ENCODE measurements around the gene LRP1-AS.

The LRP1-AS gene

DNA sequence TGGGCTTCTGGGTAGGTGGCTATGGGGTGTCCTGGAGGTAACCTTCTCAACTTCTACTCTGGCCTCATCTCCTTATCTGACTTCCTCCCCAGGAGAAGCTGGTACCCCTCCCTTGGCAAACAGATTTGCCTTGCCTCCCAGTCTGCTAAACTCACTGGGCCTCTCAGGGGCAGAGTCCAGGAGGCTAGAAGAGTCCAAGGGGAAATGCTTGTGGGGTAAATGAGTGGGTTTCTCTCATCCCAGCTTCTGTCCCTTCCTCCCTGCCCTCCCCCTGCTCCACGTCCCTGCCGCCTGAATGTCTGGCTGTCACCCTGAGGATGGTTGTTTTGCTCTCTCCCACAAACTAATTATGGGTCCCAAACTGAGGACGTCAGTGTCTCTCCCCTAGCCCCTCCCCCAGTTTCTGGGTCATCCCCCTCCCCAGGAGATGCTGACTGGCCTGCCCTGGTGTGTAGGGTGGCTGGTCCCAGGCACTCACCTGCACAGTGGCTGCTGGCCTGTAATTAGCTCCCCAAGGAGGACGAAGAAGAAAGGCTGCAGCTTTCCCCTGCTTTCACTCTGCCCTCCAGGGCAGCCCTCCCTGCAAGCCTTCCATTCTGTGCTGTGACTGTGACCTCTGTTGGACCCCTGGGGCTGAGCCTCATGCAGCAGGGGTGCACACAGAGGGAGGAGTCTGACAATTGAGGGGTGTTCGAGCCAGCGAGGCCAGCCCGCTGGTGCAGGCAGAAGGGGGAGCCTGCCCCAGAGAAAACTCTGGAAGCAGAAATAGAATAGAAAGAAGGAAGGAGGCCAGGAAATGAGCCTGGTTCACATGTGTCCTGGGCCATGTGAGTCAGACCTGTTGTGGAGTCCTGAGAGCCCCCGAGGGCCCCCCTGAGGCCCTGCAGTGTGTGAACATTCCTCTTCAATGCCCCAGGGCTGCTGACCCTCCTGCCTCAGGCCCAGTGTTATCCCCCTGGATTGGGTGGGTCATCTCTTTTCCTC, at the start of gene LRP1-AS:
Gene LRP1-AS, minus strand, starts transcription at position 659 of the 984 bp plus-strand sequence.
- no peak for DNase-seq (ENCODE audit: low spot score)

DNA sequence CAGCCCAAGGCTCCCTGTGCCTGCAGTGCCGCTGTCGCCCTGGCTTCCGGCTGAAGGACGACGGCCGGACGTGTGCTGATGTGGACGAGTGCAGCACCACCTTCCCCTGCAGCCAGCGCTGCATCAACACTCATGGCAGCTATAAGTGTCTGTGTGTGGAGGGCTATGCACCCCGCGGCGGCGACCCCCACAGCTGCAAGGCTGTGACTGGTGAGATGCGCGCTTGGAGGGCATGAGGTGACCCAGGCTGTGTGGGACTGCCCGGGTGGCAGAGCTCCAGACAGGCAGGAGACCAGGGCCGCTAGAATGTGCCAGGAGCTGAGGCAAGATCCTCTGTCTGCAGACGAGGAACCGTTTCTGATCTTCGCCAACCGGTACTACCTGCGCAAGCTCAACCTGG, 49.5 kb upstream of the LRP1-AS start:
- no peak for DNase-seq (ENCODE audit: low spot score)

DNA sequence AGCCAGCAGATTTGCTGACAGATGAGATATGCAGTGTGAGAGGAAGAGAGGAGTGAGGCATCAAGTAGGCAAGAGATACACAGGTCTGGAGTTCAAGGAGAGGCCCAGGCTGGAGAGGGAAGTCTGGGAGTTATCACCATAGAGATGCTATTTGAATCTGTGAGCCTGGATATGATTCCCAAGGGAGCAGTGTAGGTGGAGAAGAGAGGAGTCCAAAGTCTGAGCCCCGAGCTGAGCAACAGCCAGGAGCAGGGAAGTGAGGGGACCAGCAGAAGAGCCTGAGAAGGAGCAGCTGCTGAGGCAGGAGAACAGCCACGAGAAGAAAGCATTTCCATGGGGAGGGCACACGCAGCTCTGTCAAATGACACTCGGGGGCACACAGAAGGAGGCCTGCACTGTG, 49.0 kb upstream of the LRP1-AS start:
- DNase-seq (ENCODE audit: low spot score): no peak

DNA sequence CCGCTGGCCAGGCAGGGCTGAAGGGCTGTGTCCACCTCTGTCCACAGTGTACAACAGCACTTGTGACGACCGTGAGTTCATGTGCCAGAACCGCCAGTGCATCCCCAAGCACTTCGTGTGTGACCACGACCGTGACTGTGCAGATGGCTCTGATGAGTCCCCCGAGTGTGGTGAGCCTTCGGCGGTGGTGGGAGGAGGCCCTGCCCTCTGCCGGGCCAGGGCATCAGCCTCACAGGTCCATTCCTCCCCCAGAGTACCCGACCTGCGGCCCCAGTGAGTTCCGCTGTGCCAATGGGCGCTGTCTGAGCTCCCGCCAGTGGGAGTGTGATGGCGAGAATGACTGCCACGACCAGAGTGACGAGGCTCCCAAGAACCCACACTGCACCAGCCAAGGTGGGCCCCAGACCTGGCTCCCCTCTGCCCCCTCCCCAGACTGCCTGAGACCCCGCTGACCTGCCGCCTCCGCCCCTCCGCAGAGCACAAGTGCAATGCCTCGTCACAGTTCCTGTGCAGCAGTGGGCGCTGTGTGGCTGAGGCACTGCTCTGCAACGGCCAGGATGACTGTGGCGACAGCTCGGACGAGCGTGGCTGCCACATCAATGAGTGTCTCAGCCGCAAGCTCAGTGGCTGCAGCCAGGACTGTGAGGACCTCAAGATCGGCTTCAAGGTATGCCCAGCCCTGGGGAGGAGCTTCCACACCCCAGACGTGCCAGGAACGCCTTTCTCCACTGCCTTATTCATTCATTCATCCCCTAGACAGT, 48.4 kb upstream of the LRP1-AS start:
- no peak for DNase-seq (ENCODE audit: low spot score)

DNA sequence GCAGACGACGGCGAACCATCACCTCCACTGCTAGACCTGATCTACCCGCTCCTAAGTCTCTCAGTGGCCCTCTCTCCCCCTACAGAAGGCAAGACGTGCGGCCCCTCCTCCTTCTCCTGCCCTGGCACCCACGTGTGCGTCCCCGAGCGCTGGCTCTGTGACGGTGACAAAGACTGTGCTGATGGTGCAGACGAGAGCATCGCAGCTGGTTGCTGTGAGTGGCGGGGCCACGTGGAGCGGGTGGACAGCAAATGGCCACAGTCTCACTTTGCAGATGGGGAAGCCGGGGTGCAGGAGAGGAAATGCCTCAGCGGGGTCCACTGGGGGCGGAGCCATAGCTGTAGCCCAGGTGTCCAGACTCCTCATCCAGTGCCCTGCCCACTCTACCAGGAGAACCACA, 47.8 kb upstream of the LRP1-AS start:
- no peak for DNase-seq (ENCODE audit: low spot score)

DNA sequence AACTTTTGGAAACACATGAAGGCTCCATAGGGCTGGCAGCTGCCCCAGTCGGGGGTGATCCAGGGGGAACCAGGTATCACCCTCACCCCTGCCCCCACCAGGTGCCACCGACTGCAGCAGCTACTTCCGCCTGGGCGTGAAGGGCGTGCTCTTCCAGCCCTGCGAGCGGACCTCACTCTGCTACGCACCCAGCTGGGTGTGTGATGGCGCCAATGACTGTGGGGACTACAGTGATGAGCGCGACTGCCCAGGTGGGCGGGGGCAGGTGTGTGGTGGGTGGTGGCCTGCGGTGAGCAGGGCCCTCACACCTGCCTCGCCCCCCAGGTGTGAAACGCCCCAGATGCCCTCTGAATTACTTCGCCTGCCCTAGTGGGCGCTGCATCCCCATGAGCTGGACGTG, 46.8 kb upstream of the LRP1-AS start:
- no peak for DNase-seq (ENCODE audit: low spot score)

DNA sequence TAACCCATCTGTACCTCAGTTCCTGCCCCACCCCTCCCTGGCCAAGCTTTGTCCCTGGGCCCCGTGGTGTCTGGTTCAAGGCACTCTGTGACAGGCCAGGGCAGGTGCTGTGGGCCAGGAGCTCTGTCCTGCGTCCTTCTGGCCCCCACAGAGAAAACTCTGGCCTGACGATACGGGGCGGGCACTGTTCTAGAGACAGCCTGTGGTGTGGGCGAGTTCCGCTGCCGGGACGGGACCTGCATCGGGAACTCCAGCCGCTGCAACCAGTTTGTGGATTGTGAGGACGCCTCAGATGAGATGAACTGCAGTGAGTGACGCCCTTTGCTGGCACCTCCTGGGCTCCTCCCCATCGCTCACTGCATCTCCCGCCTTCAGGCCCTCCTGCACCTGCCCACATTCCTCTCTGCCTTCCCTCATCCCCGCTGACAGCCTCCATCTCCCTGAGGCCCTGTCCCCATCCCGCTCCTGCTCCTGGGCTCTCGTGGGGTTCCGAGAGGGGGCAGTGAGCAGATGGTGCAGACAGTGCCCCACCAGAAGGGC, 46.4 kb upstream of the LRP1-AS start:
- no peak for DNase-seq (ENCODE audit: low spot score)

DNA sequence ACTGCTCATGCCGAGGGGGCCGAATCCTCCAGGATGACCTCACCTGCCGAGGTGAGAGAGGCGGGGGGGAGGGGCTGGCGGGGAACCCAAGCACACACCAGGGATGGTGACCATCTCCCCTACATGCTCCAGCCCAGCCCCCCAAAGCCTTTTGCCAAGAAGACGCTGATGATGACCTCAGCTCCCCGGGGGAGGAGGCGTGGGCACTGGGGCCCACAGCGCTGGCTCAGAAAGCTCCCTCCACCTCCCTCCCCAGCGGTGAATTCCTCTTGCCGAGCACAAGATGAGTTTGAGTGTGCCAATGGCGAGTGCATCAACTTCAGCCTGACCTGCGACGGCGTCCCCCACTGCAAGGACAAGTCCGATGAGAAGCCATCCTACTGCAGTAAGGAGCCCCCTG, 45.5 kb upstream of the LRP1-AS start:
- DNase-seq (ENCODE audit: low spot score): no peak

DNA sequence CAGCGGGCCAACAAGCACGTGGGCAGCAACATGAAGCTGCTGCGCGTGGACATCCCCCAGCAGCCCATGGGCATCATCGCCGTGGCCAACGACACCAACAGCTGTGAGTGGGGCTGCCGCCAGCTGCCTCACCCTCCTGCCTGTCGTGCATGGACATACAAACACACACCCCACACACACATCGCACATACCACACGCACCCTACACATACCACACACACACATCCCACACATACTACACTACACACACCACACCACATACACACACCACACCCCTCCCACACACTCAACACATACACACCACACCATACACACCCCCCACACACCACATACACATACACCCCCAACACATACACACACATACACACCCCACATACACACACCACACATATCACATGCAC, 44.0 kb upstream of the LRP1-AS start:
- DNase-seq (ENCODE audit: low spot score): no peak

DNA sequence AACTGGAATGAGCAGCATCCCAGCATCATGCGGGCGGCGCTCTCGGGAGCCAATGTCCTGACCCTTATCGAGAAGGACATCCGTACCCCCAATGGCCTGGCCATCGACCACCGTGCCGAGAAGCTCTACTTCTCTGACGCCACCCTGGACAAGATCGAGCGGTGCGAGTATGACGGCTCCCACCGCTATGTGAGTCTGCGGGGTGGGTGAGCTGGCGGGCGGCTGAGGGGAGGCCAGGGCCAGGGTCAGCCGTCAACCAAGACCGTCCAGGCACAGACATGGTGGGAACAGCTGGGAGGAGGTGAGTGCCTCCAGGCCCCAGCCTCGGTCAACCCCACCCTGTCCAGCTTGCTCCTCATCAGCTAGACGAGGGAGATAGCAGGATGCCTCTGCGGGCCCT, 43.4 kb upstream of the LRP1-AS start:
- no peak for DNase-seq (ENCODE audit: low spot score)

DNA sequence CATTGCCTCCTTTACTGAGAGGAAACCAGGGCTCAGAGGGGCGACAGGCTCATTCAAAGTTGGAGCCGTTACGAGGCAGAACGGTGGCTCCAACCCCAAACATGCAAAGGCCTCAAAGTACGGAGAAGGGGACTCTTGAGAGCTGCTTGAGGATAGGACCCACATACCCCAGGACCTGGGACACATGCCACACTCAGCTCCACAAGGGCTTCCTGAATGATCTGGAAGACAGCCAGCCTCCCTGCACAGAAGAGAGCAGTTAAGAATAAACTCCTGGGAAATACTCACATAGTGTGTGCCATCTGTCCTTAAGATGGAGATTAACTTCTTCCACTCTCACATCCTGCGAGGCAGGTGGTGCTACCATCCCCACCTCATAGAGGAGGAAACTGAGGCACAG, 42.6 kb upstream of the LRP1-AS start:
- DNase-seq (ENCODE audit: low spot score): no peak

DNA sequence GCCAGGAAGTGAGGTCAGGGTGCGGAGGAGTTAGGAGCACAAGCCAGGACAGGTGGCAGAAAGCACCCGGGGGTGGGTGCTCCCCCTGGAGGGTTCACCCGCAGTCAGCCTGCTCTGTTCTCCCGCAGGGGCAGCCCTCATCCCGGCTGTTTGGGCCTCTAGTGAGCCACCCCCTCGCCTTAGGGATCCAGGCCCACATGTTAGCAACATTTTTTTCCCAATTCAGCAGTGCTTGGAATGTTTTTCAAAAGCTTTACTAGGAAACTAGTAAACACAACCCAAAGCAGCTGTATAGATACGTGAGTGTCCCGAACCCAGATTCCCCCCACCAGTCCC, 40.6 kb upstream of the LRP1-AS start:
- no peak for DNase-seq (ENCODE audit: low spot score)

DNA sequence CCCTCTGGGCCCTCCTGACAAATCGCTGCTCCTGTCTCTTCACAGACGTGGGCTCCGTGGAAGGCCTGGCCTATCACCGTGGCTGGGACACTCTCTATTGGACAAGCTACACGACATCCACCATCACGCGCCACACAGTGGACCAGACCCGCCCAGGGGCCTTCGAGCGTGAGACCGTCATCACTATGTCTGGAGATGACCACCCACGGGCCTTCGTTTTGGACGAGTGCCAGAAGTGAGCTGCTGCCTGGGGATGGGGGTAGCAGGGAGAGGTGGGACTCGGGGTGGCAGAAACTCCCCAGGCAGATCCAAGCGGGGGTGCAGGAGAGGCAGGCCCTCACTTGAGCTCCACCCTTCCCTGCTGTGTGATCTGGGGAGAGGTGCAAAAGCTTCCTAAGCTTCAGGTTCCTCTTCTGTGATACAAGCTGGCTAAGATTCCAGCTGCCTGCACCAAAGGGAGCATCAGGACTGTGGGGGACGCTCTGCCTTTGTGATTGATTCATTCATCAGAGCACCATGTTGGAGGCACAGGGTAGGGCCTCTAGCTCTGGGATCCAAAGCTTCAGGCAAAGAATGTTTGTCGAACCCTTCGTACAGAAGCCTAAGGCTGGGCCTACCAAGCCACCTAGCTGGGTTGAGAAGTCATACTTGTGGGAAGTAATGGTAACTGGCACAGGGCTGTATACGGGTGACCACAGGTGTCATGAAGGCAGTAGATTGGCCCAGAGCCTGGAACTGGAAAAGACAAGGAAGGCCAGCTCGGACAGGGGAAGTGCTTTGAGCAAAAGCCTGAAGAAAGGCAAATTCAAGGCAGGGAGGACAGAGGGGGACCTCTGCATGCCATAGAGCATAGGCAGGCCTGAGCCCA, 40.0 kb upstream of the LRP1-AS start:
- DNase-seq (ENCODE audit: low spot score): no peak

DNA sequence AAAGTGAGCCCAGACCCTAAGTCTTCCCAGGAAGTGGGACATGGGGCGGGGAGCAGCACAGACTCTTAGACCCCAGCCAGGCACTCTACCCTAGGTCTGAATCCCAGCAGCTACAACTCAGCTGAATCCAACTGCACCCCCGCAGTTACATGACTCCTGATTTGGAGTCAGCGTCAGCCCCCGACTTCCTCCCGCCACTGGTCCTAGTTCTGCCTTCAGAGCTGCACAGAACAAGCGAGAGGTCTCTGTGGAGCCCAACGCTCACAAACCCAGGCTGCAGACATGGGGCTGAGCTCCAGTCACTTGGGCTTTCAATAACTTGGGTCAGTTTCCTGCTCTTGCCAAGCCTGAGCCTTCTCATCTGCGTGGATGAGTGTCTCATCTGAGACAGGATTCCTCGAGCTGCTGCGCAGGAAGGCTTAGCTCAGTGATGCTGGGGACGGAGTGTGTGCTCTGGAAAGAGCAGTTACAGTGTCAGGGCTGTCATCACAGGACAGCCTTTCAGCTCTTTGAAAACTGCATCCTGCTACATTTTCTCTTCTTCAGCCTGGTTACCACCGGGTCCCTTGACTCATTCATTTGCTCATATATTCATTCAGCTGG, 38.6 kb upstream of the LRP1-AS start:
- no peak for DNase-seq (ENCODE audit: low spot score)

DNA sequence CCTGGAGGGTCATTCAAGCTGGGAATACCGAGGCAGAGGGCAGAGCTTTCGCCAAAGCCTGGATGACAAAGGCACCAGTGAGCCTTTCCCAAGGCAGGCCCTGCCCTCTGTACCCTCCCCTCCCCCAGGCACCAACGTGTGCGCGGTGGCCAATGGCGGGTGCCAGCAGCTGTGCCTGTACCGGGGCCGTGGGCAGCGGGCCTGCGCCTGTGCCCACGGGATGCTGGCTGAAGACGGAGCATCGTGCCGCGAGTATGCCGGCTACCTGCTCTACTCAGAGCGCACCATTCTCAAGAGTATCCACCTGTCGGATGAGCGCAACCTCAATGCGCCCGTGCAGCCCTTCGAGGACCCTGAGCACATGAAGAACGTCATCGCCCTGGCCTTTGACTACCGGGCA, 38.0 kb upstream of the LRP1-AS start:
- DNase-seq (ENCODE audit: low spot score): no peak

DNA sequence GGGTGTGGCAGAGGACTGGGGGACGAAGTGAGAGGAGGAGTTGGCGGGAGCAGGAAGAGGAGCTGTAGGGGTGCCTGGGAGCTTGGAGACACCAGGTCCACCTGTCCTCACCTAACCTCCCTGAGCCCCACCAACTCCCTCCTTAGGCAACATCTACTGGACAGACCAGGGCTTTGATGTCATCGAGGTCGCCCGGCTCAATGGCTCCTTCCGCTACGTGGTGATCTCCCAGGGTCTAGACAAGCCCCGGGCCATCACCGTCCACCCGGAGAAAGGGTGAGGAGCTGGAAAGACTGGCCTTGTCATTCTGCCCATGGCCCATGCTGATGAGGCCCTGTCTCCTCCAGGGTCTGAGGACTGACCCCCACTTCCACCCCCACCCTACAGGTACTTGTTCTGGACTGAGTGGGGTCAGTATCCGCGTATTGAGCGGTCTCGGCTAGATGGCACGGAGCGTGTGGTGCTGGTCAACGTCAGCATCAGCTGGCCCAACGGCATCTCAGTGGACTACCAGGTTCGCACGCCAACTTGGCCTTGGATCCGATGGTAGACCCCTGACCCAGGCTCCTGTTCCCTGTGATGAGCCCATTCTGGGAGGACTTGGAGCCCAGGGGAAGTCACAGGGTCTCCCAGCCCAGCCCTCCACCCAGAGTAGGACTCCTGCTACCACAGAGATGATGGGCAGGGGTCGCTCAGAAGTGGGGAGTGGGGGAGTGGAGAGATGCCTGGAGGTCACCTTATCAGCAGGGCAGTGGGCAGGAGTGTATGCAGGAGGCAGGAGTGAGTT, 36.7 kb upstream of the LRP1-AS start:
- DNase-seq (ENCODE audit: low spot score): no peak

DNA sequence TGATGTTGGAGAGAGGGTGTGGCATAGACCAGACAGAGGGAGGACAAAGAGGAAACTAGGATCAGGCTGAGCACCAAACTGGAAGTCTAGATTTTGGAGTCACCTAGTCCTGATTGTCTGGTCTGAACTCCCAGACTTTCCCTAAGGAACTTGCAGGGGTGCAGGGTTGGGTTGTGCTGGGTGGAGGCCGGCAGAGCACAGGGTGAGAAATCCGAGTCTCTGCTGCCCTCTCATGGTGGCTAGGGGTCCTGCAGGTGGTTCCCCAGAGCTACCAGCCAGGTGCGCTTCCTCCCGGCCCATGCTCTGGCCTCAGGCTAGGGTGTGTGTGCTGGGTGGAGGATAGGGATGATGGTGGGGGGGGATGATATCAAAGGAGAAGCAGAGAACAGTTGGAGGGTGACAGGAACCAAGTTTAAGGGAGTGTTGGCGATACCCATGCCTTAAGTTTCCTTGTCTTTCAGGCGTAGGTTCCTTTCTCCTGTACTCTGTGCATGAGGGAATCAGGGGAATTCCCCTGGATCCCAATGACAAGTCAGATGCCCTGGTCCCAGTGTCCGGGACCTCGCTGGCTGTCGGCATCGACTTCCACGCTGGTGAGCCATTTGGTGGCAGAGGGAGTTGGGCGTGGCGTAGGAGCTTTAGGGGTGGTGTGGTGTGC, 35.6 kb upstream of the LRP1-AS start:
- DNase-seq (ENCODE audit: low spot score): peak; percentile 80

DNA sequence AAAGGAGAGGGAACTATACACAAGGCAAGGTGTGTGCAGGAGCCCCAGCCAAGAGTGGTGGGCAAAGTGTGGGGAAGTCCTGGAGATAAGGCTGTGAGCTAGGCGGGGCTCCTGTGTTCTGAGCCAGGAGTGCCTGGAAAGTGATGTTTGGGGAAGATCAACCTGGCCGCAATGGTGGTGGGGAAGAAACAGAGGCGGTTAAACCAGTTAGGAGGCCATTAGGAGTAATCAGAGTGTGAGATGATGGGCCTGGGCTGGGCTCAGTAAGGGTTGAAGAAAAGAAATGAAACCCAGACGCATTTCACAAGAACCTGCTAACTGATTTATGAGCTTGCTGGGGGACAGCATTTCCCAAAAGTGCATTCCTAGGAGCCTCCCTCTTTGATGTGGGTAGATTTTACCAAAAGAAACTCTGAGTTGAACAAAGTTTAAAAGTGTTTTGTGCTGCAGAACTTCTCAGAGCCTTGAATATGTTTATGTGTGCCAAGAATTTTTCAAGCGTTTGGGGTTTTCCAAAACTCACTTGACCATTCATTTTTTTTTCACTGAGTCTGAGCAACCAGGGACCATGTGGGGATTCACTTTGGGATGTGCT, 34.2 kb upstream of the LRP1-AS start:
- DNase-seq (ENCODE audit: low spot score): no peak

DNA sequence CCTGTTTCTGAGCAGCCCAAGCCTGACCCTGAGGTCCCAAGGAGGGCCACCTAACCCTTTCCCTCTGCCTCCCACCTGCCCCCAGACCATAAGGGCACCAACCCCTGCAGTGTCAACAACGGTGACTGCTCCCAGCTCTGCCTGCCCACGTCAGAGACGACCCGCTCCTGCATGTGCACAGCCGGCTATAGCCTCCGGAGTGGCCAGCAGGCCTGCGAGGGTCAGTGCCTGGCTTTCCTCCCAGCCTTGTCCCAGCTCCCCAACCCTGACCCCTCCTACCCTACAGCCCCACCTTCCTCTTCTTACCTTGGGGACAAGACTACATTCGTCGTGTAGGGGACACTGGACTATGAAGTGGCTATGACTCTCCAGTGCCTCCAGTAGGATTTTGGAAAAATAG, 33.7 kb upstream of the LRP1-AS start:
- no peak for DNase-seq (ENCODE audit: low spot score)

Measured in activated CD4-positive, alpha-beta T cell treated with anti-CD3 and anti-CD28 coated beads, Interleukin-2, Interleukin-4, amounts not matched to agents 100 ng/mL and 50 ng/mL, durations not matched to agents 16 hours and 8 hours (primary cell).